ENCODE data around the gene ILDR1. TPM values are rescaled to one million over a fixed set of nuclear protein-coding genes. Genes with fewer than 3 reads are reported as not detected.

Gene ILDR1
- total and polyA plus RNA-seq, 2 of the 8 experiments (the other 6 are each of a cell fraction or from before 2014, with no cell fraction given) = 1.8 TPM

DNA sequence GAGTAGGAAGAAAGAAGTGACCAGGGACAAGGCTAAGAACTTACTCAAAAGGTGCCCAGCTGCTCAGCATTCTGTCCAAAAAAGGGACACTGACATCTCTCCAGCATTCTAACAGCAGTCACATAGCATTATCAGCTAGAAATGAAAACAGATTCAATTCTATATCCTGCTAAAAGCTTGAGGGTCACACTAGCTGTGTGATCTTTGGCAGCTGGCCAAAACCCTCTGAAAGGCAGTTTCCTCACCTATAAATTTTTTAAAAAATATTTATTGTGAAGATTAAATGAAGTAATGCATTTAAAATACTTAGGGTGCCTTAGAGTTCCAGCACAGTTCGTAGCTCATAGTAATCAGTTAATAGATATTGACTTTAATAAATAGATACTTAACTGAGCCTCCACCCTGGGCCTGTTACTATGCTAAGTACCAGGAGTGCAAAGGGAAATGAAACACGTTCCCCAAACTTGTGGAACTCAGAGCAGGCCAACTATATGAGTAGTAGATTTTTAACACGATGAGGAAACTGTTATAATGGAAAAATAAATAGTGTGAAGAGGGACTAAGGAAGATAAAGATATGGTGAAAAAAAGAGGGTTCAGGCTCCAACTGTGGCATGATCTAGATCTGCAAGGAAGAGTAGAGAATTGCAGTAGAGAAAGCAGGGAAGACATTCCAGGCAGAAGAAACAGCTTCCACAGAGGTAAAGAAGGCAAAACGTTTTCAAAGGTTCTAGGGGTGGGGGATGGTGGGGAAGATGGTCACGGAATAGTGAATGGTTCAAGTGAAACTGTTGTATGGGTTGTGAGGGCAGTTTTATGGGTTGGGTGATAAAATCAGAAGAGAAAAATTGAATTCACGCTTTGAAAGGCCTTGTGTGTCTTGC lies 44.5 kb upstream of the ILDR1 start (continued):
- TF ChIP-seq, protein P1, sequence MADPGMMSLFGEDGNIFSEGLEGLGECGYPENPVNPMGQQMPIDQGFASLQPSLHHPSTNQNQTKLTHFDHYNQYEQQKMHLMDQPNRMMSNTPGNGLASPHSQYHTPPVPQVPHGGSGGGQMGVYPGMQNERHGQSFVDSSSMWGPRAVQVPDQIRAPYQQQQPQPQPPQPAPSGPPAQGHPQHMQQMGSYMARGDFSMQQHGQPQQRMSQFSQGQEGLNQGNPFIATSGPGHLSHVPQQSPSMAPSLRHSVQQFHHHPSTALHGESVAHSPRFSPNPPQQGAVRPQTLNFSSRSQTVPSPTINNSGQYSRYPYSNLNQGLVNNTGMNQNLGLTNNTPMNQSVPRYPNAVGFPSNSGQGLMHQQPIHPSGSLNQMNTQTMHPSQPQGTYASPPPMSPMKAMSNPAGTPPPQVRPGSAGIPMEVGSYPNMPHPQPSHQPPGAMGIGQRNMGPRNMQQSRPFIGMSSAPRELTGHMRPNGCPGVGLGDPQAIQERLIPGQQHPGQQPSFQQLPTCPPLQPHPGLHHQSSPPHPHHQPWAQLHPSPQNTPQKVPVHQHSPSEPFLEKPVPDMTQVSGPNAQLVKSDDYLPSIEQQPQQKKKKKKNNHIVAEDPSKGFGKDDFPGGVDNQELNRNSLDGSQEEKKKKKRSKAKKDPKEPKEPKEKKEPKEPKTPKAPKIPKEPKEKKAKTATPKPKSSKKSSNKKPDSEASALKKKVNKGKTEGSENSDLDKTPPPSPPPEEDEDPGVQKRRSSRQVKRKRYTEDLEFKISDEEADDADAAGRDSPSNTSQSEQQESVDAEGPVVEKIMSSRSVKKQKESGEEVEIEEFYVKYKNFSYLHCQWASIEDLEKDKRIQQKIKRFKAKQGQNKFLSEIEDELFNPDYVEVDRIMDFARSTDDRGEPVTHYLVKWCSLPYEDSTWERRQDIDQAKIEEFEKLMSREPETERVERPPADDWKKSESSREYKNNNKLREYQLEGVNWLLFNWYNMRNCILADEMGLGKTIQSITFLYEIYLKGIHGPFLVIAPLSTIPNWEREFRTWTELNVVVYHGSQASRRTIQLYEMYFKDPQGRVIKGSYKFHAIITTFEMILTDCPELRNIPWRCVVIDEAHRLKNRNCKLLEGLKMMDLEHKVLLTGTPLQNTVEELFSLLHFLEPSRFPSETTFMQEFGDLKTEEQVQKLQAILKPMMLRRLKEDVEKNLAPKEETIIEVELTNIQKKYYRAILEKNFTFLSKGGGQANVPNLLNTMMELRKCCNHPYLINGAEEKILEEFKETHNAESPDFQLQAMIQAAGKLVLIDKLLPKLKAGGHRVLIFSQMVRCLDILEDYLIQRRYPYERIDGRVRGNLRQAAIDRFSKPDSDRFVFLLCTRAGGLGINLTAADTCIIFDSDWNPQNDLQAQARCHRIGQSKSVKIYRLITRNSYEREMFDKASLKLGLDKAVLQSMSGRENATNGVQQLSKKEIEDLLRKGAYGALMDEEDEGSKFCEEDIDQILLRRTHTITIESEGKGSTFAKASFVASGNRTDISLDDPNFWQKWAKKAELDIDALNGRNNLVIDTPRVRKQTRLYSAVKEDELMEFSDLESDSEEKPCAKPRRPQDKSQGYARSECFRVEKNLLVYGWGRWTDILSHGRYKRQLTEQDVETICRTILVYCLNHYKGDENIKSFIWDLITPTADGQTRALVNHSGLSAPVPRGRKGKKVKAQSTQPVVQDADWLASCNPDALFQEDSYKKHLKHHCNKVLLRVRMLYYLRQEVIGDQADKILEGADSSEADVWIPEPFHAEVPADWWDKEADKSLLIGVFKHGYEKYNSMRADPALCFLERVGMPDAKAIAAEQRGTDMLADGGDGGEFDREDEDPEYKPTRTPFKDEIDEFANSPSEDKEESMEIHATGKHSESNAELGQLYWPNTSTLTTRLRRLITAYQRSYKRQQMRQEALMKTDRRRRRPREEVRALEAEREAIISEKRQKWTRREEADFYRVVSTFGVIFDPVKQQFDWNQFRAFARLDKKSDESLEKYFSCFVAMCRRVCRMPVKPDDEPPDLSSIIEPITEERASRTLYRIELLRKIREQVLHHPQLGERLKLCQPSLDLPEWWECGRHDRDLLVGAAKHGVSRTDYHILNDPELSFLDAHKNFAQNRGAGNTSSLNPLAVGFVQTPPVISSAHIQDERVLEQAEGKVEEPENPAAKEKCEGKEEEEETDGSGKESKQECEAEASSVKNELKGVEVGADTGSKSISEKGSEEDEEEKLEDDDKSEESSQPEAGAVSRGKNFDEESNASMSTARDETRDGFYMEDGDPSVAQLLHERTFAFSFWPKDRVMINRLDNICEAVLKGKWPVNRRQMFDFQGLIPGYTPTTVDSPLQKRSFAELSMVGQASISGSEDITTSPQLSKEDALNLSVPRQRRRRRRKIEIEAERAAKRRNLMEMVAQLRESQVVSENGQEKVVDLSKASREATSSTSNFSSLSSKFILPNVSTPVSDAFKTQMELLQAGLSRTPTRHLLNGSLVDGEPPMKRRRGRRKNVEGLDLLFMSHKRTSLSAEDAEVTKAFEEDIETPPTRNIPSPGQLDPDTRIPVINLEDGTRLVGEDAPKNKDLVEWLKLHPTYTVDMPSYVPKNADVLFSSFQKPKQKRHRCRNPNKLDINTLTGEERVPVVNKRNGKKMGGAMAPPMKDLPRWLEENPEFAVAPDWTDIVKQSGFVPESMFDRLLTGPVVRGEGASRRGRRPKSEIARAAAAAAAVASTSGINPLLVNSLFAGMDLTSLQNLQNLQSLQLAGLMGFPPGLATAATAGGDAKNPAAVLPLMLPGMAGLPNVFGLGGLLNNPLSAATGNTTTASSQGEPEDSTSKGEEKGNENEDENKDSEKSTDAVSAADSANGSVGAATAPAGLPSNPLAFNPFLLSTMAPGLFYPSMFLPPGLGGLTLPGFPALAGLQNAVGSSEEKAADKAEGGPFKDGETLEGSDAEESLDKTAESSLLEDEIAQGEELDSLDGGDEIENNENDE (IDR thresholded peaks at IDR 0.05; ENCODE audit: insufficient replicate concordance, low read length) = no peak
- TF ChIP-seq POLR2AphosphoS5 (IDR thresholded peaks at IDR 0.05; ENCODE audit: low read depth, low read length) (no peak), CEBPB (IDR thresholded peaks at IDR 0.05; ENCODE audit: low read depth, low read length) (no peak), CTBP2 (IDR thresholded peaks at IDR 0.05; ENCODE audit: borderline replicate concordance, insufficient read depth, insufficient read length, low read length) (no peak), BCL11A (IDR thresholded peaks at IDR 0.05; ENCODE audit: low read depth in 2 of 2, low read length in 2 of 2) (no peak), SP2 (IDR thresholded peaks at IDR 0.05; ENCODE audit: low read length) (no peak), SUZ12 (IDR thresholded peaks at IDR 0.05; ENCODE audit: low read length) (no peak)

Measured in H1 (cell line).